DOHH2 (cell line): Measurements from ENCODE around the gene PLCL1.

Source experiments
- H3F3A ChIP-seq: fragments of 200-600 bp; sonication (generic), shearing (Covaris generic); 2 replicates; pipeline ENCODE4 v1.6.0; 2016; ENCODE audit warnings: antibody characterized with exemption, mild to moderate bottlenecking; ENCODE audit not compliant: control insufficient read depth, insufficient read depth
- H3K27ac ChIP-seq: fragments of 200-600 bp; sonication (generic); 2 replicates; pipeline ENCODE4 v1.5.1; 2014; ENCODE audit warnings: low read depth, mild to moderate bottlenecking, low read length, moderate library complexity
- H3K27me3 ChIP-seq: fragments of 200-600 bp; sonication (generic); 2 replicates; pipeline ENCODE4 v1.6.1; 2014; ENCODE audit warnings: mild to moderate bottlenecking, low read length, mixed read lengths; ENCODE audit not compliant: control insufficient read depth
- H3K36me3 ChIP-seq: fragments of 200-600 bp; sonication (generic); 2 replicates; pipeline ENCODE4 v1.6.1; 2014; ENCODE audit warnings: mild to moderate bottlenecking, low read length, moderate library complexity, mixed read lengths; ENCODE audit not compliant: control insufficient read depth
- H3K4me1 ChIP-seq: fragments of 200-600 bp; sonication (generic); 2 replicates; pipeline ENCODE4 v1.6.1; 2014; ENCODE audit warnings: mild to moderate bottlenecking, low read length, mixed read lengths; ENCODE audit not compliant: control insufficient read depth
- H3K4me2 ChIP-seq: fragments of 200-600 bp; sonication (generic); 2 replicates; pipeline ENCODE4 v1.6.0; 2014; ENCODE audit warnings: mild to moderate bottlenecking, low read length, moderate library complexity
- H3K4me3 ChIP-seq: fragments of 200-600 bp; sonication (generic); 2 replicates; pipeline ENCODE4 v1.5.1; 2014; ENCODE audit warnings: mild to moderate bottlenecking, low read length, mixed read lengths
- H3K79me2 ChIP-seq: fragments of 200-600 bp; sonication (generic); 2 replicates; pipeline ENCODE4 v1.6.1; 2014; ENCODE audit warnings: mild to moderate bottlenecking, low read length, mixed read lengths; ENCODE audit not compliant: control insufficient read depth
- H3K9me2 ChIP-seq: fragments of 200-600 bp; sonication (generic); replicated peaks from 2 replicates; pipeline ENCODE4 v1.6.1; 2014; ENCODE audit warnings: mild to moderate bottlenecking, low read length, mixed read lengths; ENCODE audit not compliant: control insufficient read depth
- H3K9me3 ChIP-seq: fragments of 200-600 bp; sonication (generic); 2 replicates; pipeline ENCODE4 v1.6.1; 2014; ENCODE audit warnings: antibody characterized with exemption, low read length, mixed read lengths; ENCODE audit not compliant: control insufficient read depth, insufficient read depth
- H4K20me1 ChIP-seq: fragments of 200-600 bp; sonication (generic); 2 replicates; pipeline ENCODE4 v1.6.0; 2014; ENCODE audit warnings: low read depth, mild to moderate bottlenecking, antibody characterized with exemption, low read length, moderate library complexity; ENCODE audit not compliant: control insufficient read depth, insufficient read depth
- CTCF ChIP-seq: fragments of 200-600 bp; sonication (generic); IDR thresholded peaks from one replicate; pipeline ENCODE4 v1.5.1; 2014; ENCODE audit warnings: antibody characterized with exemption, mild to moderate bottlenecking, low read depth, low read length; ENCODE audit not compliant: poor library complexity, severe bottlenecking
- EZH2phosphoT487 ChIP-seq: fragments of 200-600 bp; sonication (generic); IDR thresholded peaks from 2 replicates; pipeline ENCODE4 v1.6.1; 2017; ENCODE audit warnings: borderline replicate concordance, mild to moderate bottlenecking, antibody characterized with exemption, low read length, moderate library complexity, mixed read lengths

Gene PLCL1

DNA sequence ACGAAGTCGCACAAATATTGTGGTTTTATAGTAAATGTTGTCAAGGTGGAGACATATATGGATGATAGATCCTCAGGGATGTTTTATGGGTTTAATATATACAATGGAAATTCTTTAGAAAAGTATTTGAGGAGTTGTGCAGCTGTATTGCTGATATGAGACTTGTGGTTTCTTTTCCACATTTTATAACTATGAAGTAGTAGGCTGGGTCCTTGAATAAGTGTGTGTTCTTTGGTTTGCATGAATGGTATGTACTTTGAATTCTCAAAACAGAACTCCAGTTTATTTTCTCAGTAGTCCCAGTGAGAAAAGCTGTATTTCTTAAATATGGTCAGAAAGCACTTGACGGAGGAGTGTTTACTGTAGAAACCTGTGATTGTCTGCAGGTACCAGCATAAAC is 42.4 kb downstream of the PLCL1 start:
- Histone ChIP-seq H4K20me1 (no peaks in the 10 kb centered on the region), H3K9me3 (no peaks in the 10 kb centered on the region), H3K4me1 (no peaks in the 10 kb centered on the region), H3K27ac (no peak overlapping the region), H3F3A (no peaks in the 10 kb centered on the region), H3K79me2 (no peaks in the 10 kb centered on the region), H3K36me3 (no peaks in the 10 kb centered on the region), H3K4me2 (no peak overlapping the region), H3K9me2 (no peaks in the 10 kb centered on the region), H3K27me3 (0 out of 2 replicates have a peak, but pooled peaks cover 5% of the 10 kb centered on the region), H3K4me3 (no peak overlapping the region)
- TF ChIP-seq CTCF (no peak), EZH2phosphoT487 (no peak)

- H3K27ac ChIP-seq: no peak overlapping the region
- H3K9me3 ChIP-seq: no peaks in the 10 kb centered on the region
- H3K27me3 ChIP-seq: 0 out of 2 replicates have a peak, but pooled peaks cover 5% of the 10 kb centered on the region
- TF ChIP-seq EZH2phosphoT487 (no peak), CTCF (no peak)
- H3K9me2 ChIP-seq: no peaks in the 10 kb centered on the region
- no peak overlapping the region for H3K4me2 ChIP-seq
- no peaks in the 10 kb centered on the region for H4K20me1 ChIP-seq
- H3K4me1 ChIP-seq: no peaks in the 10 kb centered on the region
- no peaks in the 10 kb centered on the region for H3F3A ChIP-seq
- no peak overlapping the region for H3K4me3 ChIP-seq
- H3K36me3 ChIP-seq: no peaks in the 10 kb centered on the region
- no peaks in the 10 kb centered on the region for H3K79me2 ChIP-seq
These were observed 43.4 kb downstream of the PLCL1 start for GRCh38 chr2:197847651-197848401.

DNA sequence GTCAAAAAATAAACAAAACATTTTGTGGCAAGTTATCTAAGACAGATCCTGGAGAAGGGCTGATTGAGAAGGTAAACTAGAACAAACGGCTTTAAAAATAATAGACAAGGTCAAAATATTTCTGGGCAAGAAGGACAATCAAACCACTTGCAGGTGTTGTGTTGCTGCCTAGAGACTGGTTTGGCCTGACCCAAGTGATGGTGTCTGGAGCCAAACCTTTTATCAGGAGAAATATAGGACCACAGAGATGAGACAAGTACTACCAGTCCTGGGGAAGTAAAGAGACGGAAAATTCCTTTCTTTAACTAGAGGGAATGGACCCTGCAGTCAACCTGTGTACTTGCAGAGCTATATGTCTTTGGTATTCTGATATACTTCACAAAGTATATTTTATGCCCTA is 44.2 kb downstream of the PLCL1 start:
- H4K20me1 ChIP-seq: no peaks in the 10 kb centered on the region
- no peaks in the 10 kb centered on the region for H3F3A ChIP-seq
- no peaks in the 10 kb centered on the region for H3K9me2 ChIP-seq
- H3K4me1 ChIP-seq: no peaks in the 10 kb centered on the region
- no peak overlapping the region for H3K4me3 ChIP-seq
- no peaks in the 10 kb centered on the region for H3K36me3 ChIP-seq
- no peak overlapping the region for H3K27ac ChIP-seq
- no peak for TF ChIP-seq EZH2phosphoT487
- no peak for TF ChIP-seq CTCF
- no peak overlapping the region for H3K4me2 ChIP-seq
- no peaks in the 10 kb centered on the region for H3K9me3 ChIP-seq
- 0 out of 2 replicates have a peak, but pooled peaks cover 5% of the 10 kb centered on the region for H3K27me3 ChIP-seq
- no peaks in the 10 kb centered on the region for H3K79me2 ChIP-seq
